CD4-positive, alpha-beta T cell treated with Interleukin-15 for 4 hours (primary cell): ENCODE data around the gene STUB1.
A peak's percentile ranks its signal among the peaks of the same experiment; 100 is the strongest.
"Not testable (repeated sequence)": the region's sequence is repeated elsewhere in the genome, so short reads cannot be mapped to it uniquely, and the experiment has no call there.

Source experiments
- DNase-seq: peaks from one replicate; pipeline ENCODE4 v3.0.0-alpha.2; 2020; ENCODE audit warnings: low spot score

Gene STUB1

DNA sequence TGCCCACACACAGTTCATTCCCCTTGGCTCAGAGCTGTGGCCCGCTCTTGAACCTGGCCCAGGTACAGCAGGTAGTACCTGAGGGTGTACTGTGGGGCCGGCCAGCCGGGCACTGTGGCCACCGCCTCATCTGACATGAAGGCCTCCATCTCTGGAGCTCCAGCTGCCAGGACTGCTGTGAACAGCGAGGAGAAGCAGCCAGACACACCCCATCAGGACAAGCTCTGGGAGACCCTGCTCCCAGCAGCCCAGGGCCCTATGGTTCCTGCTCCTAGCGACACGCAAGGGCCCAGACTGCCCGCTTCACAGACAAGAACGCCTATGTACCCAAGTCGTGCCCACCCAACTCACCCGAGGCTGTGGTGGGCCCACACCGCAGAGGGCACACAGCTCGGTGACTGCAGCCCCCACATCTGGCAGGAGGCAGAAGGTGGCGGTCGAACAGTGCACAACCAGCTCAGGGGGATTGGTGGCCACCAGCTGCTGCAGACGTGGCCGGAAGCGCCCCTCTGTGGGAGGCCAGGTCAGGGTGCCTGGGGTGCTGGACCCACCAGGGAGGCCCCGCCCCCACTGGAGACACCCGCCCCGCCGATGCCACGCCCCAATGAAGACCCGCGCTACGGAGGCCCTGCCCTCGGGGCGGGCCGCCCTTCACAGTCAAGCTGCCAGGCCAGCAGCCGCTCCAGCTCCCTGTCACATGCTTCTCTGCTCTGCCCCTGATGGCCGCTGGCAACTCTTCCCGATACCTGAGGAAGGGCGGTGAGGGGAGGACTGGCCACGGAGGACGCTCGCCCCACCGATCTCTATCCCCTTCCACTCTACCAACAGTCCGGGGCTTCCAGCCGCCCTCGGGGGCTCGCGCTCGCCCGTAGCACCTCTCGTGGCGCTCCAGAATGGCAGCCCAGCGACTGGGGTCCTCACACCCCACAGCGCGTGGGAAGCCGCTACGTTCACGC, 1.1 kb upstream of the STUB1 start:
- DNase-seq, result peak; percentile 30

DNA sequence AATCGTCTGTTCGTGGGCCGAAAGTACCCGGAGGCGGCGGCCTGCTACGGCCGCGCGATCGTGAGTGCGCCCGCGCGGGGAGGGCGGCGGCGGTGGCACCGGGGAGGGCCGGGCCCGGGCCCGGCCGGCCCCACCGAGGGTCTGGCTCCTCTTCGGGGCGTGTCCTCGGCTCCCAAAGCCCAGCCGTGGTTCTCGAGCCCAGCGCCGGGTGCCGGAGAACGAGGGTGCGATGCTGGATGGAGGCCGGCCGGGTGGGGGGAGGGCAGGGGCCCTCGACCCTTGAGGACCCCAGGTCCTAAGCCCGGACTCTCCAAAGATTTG, 375 bp downstream of the STUB1 start:
- DNase-seq, result no peak

DNA sequence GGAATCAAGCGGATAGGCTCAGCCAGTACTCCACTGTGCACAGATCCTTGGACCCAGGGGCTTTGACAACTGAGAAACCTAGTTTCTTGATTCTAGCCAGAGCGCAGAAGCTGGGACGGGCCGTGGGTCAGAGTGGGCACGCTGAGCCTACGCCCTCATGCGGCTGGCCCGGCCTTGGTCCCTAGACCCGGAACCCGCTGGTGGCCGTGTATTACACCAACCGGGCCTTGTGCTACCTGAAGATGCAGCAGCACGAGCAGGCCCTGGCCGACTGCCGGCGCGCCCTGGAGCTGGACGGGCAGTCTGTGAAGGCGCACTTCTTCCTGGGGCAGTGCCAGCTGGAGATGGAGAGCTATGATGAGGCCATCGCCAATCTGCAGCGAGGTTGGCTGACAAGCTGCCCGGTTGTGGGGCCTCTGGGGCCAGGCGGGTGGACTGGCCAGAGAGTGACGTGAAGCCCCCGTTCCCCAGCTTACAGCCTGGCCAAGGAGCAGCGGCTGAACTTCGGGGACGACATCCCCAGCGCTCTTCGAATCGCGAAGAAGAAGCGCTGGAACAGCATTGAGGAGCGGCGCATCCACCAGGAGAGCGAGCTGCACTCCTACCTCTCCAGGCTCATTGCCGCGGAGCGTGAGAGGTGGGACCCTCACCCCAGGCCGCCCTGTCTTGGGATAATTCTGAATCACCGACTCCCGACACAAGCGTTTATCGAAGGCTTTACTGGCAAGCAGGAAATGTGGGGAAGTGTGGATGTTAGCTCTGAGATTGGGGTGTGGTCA, 946 bp downstream of the STUB1 start:
- no peak for DNase-seq

DNA sequence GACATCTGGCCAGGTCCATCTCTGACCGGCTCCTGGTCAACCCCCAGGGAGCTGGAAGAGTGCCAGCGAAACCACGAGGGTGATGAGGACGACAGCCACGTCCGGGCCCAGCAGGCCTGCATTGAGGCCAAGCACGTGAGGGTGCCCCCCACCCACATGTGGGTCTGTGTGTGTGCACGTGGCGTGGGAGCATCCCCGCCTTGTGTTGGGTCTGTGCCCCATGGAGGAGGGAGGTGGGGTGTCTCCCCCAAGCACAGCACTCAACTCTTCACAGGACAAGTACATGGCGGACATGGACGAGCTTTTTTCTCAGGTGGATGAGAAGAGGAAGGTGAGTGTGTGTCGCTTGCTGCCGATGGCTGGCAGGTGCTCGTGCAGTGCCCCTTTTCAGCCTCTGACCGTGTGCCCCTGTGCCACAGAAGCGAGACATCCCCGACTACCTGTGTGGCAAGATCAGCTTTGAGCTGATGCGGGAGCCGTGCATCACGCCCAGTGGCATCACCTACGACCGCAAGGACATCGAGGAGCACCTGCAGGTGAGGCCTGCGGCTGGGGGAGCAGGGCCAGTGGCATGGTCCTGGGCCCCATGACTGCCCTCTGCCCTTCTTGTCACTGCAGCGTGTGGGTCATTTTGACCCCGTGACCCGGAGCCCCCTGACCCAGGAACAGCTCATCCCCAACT, 1.7 kb downstream of the STUB1 start:
- no peak for DNase-seq

DNA sequence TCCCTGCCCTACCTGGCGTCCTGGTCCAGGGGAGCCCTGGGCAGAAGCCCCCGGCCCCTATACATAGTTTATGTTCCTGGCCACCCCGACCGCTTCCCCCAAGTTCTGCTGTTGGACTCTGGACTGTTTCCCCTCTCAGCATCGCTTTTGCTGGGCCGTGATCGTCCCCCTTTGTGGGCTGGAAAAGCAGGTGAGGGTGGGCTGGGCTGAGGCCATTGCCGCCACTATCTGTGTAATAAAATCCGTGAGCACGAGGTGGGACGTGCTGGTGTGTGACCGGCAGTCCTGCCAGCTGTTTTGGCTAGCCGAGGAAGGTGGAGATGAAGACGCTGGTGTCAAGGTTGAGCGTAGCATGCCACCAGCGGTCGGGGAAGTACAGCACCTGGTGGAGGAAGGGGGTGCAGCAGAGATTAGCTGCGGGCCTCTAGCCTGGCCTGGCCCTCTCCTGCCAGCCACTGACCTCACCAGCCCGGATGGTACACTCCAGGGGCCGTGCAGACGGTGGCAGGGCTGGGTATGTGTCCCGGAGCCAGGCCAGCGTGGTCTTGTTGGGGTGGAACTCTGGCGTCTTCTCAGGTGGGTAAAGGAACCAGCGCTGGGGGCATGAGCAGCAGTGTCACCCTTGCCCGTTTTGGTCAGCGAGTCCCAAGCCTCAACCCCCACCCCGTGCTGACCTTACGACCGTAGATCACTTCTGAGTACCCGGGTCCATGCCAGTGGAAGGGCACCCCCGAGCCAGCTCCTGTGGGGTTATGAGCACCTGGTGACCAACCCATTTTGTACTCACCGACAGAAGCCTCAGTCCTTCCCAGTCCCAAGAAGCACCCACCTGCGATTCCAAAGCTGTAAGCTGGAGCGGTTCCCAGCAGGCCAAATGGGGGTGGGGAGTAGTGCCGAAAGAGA, 2.5 kb downstream of the STUB1 start:
- DNase-seq, result no peak

DNA sequence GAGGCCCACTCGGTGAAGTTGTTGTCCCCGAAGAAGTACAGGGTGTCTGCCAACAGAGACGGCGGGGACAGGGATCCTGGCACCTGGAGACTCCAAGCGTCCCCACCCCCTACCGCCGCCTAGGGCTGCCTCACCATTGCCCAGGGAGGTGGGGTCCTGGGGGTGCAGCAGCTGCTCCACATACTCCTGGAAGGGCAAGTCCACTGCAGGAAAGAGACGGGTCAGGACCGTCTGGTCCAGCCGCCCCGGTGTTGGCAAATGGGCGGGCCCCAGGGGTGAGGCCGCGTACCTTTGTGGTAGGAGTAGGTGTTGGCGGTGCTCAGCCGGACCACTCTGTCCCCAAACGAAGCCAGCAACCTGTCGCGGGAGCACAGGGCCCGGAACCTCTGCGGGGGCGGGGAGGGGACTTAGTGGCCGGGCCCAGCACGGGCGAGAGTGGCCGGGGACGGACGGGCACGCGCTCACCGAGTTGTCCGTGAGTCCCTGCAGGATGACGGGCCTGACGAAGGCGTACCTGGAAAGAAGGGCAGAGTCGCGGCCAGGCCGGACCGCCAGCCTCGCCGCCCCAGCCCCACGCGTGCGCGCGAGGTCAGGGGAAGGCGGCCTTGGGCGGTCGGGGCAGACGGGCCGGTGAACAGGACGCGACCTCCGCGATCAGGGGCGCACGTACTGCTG, 3.3 kb downstream of the STUB1 start:
- no peak for DNase-seq

DNA sequence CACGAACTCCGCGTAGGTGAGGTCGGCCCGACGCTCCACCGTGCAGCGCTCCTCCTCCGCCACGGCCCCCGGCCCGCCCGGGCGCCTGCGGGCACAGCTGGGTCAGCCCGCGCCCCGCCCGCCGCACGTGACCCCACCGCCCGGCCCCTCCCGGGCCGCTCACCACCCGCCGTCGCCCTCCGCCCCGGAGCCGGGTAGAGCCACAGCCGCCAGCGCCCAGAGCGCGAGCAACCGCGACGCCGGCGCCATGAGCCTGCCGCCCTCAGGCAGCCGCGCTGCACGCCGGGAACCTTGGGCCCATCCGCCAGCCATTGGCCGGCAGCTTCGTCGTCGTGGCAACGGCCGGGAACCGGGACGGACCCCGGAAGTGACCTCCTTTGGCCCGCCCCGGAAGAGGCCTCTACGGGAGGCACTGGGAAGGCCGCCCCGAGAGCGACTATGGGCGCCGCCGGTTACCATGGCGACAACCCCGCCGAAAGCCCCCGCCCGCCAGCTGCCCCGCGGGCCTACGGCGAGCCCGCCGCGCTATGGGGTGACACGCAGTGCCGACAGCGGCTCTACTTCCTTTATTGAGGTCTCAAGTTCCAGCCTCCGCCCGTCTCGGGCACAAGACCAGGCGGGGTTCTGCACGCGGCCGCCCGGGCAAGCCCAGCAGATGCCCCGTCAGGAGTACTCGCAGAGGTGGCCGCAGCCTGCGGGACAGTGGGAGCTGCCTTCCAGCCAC, 4.0 kb downstream of the STUB1 start, which contains the start of gene JMJD8:
TSS of gene JMJD8 (minus strand) at position 264 of the 724 bp plus-strand sequence. CDS start at position 249, 15 bp downstream.
- peak; percentile 97 for DNase-seq

DNA sequence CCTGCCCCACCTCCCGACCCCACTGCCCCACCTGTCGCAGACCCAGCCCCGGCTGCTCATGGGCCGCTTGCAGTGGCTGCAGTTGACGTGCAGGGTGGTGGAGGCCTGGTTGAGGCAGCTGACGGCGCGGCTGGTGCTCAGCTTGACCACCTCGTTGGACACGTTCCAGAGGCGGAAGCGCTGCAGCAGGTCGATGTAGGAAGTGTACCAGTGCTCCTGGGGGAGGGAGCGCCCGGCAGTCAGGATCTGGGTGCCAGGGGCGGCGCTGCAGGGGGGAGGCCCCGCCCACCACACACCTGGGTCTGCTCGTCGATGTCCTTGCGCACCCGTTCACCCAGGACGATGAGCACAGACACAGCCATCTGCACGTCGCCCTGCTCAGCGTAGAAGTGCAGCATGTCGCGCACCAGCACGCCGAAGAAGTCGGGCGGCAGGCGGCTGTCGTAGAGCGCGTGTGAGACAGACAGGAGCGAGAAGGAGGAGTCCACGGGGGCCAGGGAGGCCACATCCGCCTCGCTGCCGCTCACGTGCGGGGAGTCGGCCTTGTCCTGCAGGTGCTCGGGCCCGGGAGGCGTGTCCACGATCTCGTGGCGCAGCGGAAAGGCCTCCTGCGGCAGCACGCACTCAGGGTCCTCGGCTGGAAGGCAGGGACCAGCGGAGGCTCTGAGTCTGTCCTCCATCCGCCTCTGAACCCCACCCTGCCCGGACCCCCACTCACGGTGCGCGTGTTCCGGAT, 4.9 kb downstream of the STUB1 start:
- no peak for DNase-seq

DNA sequence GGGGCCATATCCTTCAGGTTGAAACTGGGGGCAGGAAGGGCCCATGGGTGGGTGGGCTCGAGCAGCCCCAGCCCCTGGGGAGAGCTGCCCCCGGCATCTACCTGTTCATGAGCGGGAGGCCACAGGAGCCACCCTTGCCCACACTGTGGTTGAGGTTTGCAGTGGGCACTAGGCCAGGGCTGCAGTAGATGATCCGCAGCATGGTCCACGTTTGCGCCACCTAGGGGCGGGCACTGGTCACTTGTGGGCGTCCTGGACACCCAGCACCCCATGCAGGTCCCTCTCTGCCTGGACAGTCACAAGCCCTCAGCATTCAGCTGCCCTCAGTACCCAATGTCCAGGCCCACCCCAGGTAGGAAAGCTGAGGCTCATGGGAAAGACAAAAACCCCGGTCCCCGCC, 5.8 kb downstream of the STUB1 start:
- DNase-seq, result no peak

DNA sequence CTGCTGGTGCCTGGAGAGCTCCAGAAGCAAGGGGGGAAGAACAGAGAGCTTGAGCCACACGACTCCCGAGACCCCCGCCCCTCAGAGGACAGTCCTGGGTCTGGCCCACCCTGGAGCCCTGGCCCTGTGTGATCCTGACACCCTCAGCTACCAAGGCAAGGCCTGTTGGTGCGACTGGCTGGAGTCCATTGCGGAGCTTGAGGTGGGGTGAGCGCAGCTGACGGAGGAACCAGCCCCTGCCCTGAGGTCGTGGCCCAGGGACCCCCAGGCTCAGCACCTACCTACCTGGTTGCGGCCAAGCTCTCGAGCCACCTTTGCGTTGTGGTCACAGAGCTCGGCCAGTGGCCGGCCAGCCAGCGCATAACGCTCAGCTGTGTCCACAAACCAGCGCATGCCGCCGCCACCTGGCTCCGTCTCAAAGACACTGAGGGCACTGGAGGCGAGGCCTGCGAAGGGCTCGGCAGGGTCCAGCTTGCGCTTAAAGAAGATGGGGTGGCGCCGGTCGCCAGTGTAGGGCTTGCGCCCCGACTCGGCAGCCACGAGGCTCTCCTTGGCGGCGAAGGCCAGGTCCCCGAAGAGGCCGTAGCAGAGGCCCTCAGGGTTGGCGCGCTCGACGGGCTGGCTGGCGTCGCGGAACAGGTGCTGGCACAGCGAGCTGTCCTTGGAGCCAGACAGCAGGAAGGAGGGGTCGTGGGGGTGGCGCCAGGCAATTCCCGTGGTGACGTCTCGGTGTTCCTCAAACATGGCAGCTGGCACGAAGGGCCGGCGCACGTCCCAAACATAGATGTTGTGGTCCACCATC, 6.5 kb downstream of the STUB1 start:
- no peak for DNase-seq

DNA sequence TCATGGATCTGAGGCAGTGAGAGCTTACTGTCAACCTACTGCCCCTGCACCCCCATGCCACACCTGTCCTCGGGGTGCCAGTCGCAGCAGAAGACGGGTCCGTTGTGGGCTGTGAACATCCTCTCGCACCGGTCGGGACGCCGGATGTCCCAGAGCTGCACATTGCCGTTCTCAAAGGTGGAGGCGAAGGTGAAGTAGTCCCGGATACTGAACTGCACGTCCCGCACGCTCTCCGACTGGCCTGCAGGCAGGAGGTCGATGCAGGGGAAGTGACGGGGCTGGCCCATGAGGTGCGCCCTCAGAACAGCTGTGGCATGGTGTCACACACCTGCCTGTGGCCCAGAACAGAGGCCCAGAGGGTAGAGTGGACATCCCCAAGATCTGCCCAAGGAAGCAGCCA, 7.3 kb downstream of the STUB1 start:
- no peak for DNase-seq

DNA sequence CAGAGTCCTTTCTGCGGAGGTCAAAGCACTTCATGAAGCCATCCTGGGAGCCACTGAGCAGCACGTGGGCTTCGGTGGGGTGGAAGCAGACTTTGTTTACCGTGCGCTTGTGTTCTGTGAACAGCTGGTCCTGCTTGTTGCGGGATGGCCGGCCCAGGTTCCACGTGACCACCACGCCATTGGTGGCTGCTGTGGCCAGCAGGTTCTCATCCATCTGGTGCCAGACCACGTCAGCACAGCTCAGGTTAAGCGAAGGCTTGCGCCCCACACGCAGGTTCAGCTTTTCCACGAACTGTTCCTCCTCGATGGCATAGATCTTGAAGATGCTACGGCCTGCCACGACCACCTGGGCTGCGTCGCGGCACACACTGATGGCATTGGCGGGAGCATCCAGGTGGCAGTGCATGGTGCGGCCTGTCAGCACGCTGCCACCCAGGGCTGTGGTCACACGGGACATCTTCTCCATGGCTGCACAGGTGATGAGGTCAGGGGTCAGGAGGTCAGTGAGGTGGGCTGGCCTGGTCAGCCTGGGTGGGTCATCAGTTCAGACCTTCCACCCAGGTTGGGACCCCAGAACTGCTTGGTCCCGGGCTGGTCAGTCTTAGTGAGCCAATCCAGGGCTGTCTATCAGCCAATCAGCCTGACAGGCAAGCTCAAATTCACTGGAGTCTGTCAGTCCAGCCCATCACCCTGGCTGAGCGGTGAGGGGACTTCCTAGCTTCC, 9.1 kb downstream of the STUB1 start:
- no peak for DNase-seq

DNA sequence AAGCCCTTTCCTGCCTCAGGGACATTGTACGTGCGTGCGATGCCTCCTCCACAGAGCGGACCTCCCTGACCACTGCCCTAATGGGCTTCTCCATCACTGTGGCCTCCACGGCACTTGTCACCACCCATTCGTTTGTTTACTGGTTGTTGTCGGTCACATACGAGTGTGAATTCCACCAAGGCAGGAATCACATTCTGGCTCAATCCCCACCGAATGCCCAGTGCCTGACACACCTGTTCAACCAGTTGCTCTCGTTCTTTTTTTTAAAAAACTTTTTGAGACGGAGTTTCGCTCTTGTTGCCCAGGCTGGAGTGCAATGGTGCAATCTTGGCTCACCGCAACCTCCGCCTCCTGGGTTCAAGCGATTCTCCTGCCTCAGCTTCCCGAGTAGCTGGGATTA, 11.0 kb downstream of the STUB1 start:
- not testable (repeated sequence) for DNase-seq

DNA sequence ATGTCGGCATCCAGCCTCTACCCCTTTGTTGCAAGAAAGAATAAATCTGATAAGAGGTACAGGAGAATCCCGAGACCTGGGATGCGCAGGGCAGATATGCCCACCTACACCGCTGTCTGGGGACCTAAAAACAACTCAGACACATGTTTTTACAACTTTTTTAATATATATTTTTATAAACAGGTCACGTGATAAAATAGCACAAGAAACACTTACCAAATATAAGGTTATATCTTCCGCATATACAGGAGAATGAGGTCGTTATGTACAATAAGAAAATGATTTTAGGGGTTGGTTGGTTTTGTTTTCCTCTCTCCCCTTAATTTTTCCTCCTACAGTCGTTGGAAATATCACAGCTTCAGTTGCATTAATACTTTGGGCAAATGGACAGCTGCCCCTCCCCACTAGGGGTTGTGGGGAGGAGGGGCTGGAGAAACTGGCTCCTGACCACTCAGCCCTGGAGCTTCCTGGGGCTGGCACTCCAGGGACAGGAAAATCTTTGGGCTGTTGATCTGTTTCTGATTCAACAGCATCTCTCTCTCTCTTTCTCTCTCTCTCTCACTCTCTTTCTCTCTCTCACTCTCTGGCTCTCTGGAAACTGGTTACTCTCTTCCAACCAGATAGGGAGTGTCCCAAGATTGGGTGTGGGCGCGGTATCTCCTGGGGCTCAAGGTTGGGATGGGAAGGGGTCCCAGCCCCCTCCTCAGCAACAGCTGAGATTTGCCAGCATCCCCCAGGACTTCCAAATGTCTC, 12.3 kb downstream of the STUB1 start:
- no peak for DNase-seq

DNA sequence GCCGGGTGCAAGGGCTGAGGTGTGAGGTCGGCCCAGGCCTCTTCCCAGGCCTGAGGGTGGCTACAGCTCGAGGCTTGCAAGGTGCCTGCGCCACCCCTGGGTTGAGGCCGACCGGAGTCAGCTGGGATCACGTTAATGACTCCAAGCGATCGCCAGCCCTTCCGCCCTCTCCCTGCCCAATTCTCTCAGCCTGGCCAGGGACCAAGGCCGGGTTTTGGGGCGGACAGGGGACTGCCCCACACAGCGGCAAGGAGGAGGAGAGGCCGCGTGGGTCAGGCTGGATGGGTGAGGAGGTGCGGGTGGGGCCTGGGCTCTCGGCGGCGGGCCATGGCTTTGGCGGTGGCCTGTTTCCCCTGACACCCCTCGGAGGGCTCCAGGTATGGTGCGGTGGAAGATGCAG, 13.2 kb downstream of the STUB1 start:
- no peak for DNase-seq

DNA sequence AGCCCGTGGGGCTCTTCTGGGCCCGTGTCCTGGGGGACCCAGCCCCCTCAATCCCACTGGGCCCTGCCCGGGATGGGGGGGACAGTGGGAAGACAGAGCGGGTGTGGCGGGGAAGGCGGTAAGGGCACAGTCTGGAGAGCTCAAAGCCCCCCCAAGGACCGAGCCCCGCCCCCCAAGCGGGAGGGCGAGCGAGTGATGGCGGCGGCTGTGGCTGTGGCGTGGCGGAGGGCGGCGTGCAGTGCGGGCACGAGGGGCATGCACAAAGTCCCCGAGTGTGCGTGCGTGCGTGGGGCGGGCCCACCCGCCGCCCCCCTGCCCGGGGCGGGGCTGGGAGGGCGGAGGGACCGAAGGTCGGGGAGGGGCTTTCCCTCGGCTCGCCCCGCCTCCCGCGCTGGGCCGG, 13.6 kb downstream of the STUB1 start:
- DNase-seq, result no peak

DNA sequence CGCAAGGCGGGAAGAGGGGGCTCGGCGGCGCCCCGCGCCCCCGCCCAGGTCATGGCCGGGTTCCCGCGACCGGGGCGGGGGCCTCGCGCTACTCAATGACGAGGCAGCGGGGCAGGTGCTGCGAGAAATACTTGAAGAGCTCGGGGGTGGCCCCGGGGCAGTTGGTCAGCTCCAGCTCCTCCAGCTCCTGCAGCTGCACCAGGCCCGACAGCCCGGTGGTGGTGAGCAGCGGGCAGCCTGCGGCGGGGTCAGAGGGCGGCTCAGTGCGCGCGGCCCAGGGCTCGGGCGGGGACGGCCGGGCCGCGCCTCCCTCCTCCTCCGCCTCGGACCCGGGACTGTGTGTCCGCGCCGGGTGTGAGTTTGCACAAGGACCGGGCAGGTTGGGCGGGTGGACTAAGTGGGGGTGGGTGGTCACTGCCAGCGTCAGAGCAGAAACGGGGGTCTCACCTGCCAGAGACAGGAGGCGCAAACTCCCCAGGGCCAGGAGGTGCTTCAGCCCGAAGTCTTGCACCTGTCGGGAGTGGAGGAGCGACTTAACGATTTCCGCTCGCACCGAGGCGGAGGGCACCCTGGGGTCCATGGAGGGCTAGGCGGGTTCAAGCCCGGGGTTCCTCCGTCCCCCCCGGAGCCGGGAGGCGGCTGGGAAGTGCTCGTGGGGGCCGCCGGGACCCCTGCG, 14.1 kb downstream of the STUB1 start:
- DNase-seq, result no peak
